Panc1 (cell line): ENCODE results near the gene TOB2. TPM values are rescaled to one million over a fixed set of nuclear protein-coding genes. Genes with fewer than 3 reads are reported as not detected.

Source experiments
- ATAC-seq: fragments of 200-7000 bp; cut with Tn5 transposase; 2 replicates; pipeline ENCODE4 v1.9.1; 2020; ENCODE audit warnings: mild to moderate bottlenecking, moderate library complexity
- BruUV-seq: library from RNA; stranded (reverse); fragments of 400-500 nt; replicated peaks from 2 replicates; lab custom pipeline; 2021; lab: Mats Ljungman, UMichigan
- CTCF ChIA-PET: fragments of 300-600 bp; sonication (Branson Sonifier 250); formaldehyde crosslinking; loops from one replicate; lab custom pipeline; 2022; ENCODE audit warnings: antibody characterized with exemption; lab: Charles Lee
- POLR2A ChIA-PET: fragments of 300-600 bp; sonication (Branson Sonifier 250); formaldehyde crosslinking; loops from one replicate; lab custom pipeline; 2022; ENCODE audit warnings: antibody characterized with exemption; lab: Charles Lee
- DNase-seq: peaks from one replicate; pipeline ENCODE4 v3.0.0-alpha.2; 2010; ENCODE audit warnings: low read depth, low spot score
- H3K27ac ChIP-seq: 2 replicates; pipeline ENCODE4 v1.5.1; 2011; ENCODE audit warnings: mild to moderate bottlenecking, low read length, inconsistent platforms
- H3K27me3 ChIP-seq: fragments of 200-500 bp; sonication (Bioruptor generic); 2 replicates; pipeline ENCODE4 v1.6.0; 2014; ENCODE audit warnings: low read length, inconsistent platforms; ENCODE audit not compliant: control insufficient read depth, insufficient read depth
- H3K36me3 ChIP-seq: fragments of 200-500 bp; sonication (Bioruptor generic); 2 replicates; pipeline ENCODE4 v1.5.1; 2014; ENCODE audit warnings: inconsistent platforms, mild to moderate bottlenecking, low read length, moderate library complexity; ENCODE audit not compliant: control insufficient read depth, insufficient read depth
- H3K4me1 ChIP-seq: 2 replicates; pipeline ENCODE4 v1.5.1; 2011; ENCODE audit warnings: inconsistent platforms, mild to moderate bottlenecking, low read length, moderate library complexity; ENCODE audit not compliant: control insufficient read depth, insufficient read depth
- H3K4me3 ChIP-seq, 2 experiments: 2 replicates each; pipeline ENCODE4 v1.5.1; 2011 to 2012; ENCODE audit warnings: low read depth in 2 of 2, low read length in 2 of 2, mild to moderate bottlenecking in 2 of 2, inconsistent platforms in 1 of 2, moderate library complexity in 1 of 2
- H3K9me3 ChIP-seq: fragments of 200-500 bp; sonication (Bioruptor generic); 2 replicates; pipeline ENCODE4 v1.5.1; 2014; ENCODE audit warnings: low read depth, mild to moderate bottlenecking, inconsistent platforms, low read length, moderate library complexity; ENCODE audit not compliant: control insufficient read depth, insufficient read depth
- CTCF ChIP-seq: fragments of 450-650 bp; IDR thresholded peaks from 2 replicates; pipeline ENCODE4 v1.5.1; 2017; ENCODE audit warnings: mild to moderate bottlenecking
- POLR2AphosphoS5 ChIP-seq: IDR thresholded peaks from 2 replicates; pipeline ENCODE4 v1.6.1; 2012; ENCODE audit warnings: mild to moderate bottlenecking, low read depth, low read length, moderate library complexity
- SIN3A ChIP-seq: IDR thresholded peaks from 2 replicates; pipeline ENCODE4 v1.6.1; 2012; ENCODE audit warnings: low read depth, mild to moderate bottlenecking, low read length, moderate library complexity, borderline replicate concordance; ENCODE audit not compliant: insufficient read depth
- TCF7L2 ChIP-seq: IDR thresholded peaks from 2 replicates; pipeline ENCODE4 v1.6.1; 2011; ENCODE audit warnings: mild to moderate bottlenecking, low read depth, low read length, inconsistent platforms
- in situ Hi-C: cut with HindIII; loops from 2 replicates; pipeline ENCODE4 v1.10.0; 2016; ENCODE audit warnings: low sequenced_read_pairs, low pct_unique_long_range_greater_than_20kb
- intact Hi-C: fragments of 100-400 bp; cut with micrococcal nuclease; formaldehyde crosslinking; loops from one replicate; pipeline ENCODE4 v1.10.0; 2022; ENCODE audit not compliant: unreplicated experiment
- total RNA-seq: library from RNA; stranded (reverse); gene quantifications from one replicate; pipeline ENCODE4 v1.2.1, GENCODE V29; 2021; ENCODE audit not compliant: unreplicated experiment
- TF ChIP-seq, protein P1 (sequence below), 2 experiments: IDR thresholded peaks; 2 replicates each; pipeline ENCODE4 v1.6.1; 2011 to 2012; ENCODE audit warnings: low read depth in 2 of 2, control low read depth in 1 of 2, low read length in 1 of 2, mild to moderate bottlenecking in 1 of 2, moderate library complexity in 1 of 2; ENCODE audit not compliant: insufficient read depth in 1 of 2

The TOB2 gene
- total RNA-seq, 1 experiment from 2014 or later: 43.6 TPM

DNA sequence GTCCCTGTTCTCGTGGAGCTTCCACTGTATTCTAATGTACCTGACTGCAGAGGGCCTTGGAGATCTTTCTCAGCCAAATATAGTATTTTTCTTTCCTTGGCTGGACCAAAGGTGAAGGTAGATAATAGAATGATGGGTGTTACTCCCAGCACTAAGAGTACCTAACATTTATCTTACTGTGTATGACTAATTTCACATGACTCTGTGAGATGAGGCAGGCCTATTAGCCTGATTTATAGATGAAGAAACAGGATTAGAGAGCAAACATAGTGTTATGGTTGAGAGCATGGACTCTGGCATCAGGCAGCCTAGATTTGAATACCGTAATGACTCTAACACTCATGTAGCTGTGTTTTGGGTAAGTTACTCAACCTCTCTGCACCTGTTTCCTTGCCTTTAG, 25.0 kb upstream of the TOB2 start:
- in situ Hi-C loops: no loop called here
- POLR2A ChIA-PET: no interaction called here

DNA sequence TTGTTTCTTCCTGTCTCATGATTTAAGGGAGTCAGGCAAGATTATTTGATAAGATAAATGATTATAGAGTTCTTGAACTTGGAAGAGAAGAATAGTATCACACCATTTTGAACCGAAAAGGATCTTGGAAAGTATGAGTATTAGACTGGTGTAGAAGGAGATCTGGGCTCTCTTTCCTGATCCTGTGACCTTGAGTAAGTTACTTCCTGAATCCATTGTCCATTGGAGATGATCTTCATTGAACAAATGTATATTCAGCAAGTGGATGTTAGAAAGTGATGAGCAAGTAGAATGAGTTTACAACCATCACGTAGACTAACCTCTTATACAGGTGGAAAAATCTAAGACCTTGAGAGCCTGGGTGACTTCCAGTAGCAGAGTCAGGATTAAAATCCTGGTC, 24.3 kb upstream of the TOB2 start:
- intact Hi-C loops (no loop called here), in situ Hi-C loops (no loop called here)
- peaks cover 11% of the 10 kb centered on the region for H3K4me1 ChIP-seq
- no peak for TF ChIP-seq CTCF
- TF ChIP-seq, protein P1, sequence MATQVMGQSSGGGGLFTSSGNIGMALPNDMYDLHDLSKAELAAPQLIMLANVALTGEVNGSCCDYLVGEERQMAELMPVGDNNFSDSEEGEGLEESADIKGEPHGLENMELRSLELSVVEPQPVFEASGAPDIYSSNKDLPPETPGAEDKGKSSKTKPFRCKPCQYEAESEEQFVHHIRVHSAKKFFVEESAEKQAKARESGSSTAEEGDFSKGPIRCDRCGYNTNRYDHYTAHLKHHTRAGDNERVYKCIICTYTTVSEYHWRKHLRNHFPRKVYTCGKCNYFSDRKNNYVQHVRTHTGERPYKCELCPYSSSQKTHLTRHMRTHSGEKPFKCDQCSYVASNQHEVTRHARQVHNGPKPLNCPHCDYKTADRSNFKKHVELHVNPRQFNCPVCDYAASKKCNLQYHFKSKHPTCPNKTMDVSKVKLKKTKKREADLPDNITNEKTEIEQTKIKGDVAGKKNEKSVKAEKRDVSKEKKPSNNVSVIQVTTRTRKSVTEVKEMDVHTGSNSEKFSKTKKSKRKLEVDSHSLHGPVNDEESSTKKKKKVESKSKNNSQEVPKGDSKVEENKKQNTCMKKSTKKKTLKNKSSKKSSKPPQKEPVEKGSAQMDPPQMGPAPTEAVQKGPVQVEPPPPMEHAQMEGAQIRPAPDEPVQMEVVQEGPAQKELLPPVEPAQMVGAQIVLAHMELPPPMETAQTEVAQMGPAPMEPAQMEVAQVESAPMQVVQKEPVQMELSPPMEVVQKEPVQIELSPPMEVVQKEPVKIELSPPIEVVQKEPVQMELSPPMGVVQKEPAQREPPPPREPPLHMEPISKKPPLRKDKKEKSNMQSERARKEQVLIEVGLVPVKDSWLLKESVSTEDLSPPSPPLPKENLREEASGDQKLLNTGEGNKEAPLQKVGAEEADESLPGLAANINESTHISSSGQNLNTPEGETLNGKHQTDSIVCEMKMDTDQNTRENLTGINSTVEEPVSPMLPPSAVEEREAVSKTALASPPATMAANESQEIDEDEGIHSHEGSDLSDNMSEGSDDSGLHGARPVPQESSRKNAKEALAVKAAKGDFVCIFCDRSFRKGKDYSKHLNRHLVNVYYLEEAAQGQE (IDR thresholded peaks at IDR 0.05; ENCODE audit: insufficient read depth in 1 of 2, low read depth in 2 of 2, low read length in 1 of 2): no peak
- TF ChIP-seq SIN3A: no peak
- TF ChIP-seq TCF7L2: no peak
- no peak for TF ChIP-seq POLR2AphosphoS5
- H3K9me3 ChIP-seq: no peaks in the 10 kb centered on the region
- ATAC-seq (no peak), DNase-seq (no peak)
- no peak overlapping the region for H3K27ac ChIP-seq
- H3K36me3 ChIP-seq: peaks cover 10% of the 10 kb centered on the region
- no peaks in the 10 kb centered on the region for H3K27me3 ChIP-seq
- no TSS peak for BruUV-seq
- POLR2A ChIA-PET: no interaction called here
- CTCF ChIA-PET: no interaction called here
- H3K4me3 ChIP-seq: no peak overlapping the region

More for the DNA sequence above, 25.0 kb upstream of the TOB2 start:
- Histone ChIP-seq H3K9me3 (no peaks in the 10 kb centered on the region), H3K4me1 (peaks cover 11% of the 10 kb centered on the region), H3K27me3 (no peaks in the 10 kb centered on the region), H3K4me3 (no peak overlapping the region), H3K36me3 (peaks cover 8% of the 10 kb centered on the region), H3K27ac (no peak overlapping the region)
- DNase-seq (no peak), ATAC-seq (no peak)
- intact Hi-C loops: no loop called here
- CTCF ChIA-PET: no interaction called here
- TF ChIP-seq CTCF (no peak), POLR2AphosphoS5 (no peak), TCF7L2 (no peak), SIN3A (no peak)
- TF ChIP-seq, protein P1 (IDR thresholded peaks at IDR 0.05; ENCODE audit: insufficient read depth in 1 of 2, low read depth in 2 of 2, low read length in 1 of 2): no peak
- no TSS peak for BruUV-seq
